Adipocyte (in vitro differentiated cells): ENCODE measurements around the gene IQCF6.

Experiments used
- DNase-seq: peaks from one replicate; pipeline ENCODE4 v3.0.0-alpha.2; 2015; ENCODE audit warnings: low read depth
- H3K27me3 ChIP-seq: replicated peaks from 2 replicates; pipeline ENCODE4 v1.7.0; 2013; ENCODE audit warnings: mild to moderate bottlenecking, low read length, moderate library complexity; ENCODE audit not compliant: control insufficient read depth, insufficient read depth
- H3K36me3 ChIP-seq: 2 replicates; pipeline ENCODE4 v1.7.0; 2013; ENCODE audit warnings: low read length, mild to moderate bottlenecking, moderate library complexity; ENCODE audit not compliant: control insufficient read depth, insufficient read depth, severe bottlenecking
- H3K4me1 ChIP-seq: 2 replicates; pipeline ENCODE4 v1.7.0; 2013; ENCODE audit warnings: mild to moderate bottlenecking, low read length, moderate library complexity; ENCODE audit not compliant: control insufficient read depth, insufficient read depth
- H3K4me3 ChIP-seq: 2 replicates; pipeline ENCODE4 v1.7.0; 2013; ENCODE audit warnings: mild to moderate bottlenecking, low read length, moderate library complexity
- H3K9ac ChIP-seq: 2 replicates; pipeline ENCODE4 v1.7.0; 2013; ENCODE audit warnings: mild to moderate bottlenecking, low read length, moderate library complexity
- H3K9me3 ChIP-seq: 2 replicates; pipeline ENCODE4 v1.7.0; 2013; ENCODE audit warnings: mild to moderate bottlenecking, low read length, moderate library complexity; ENCODE audit not compliant: control insufficient read depth

IQCF6 gene

GRCh38 chr3:51733859-51734571 is 45.0 kb downstream of the IQCF6 start:
- no peak overlapping the region for H3K4me3 ChIP-seq
- no peaks in the 10 kb centered on the region for H3K9me3 ChIP-seq
- DNase-seq, result no peak
- H3K27me3 ChIP-seq, result peaks cover 6% of the 10 kb centered on the region
- H3K4me1 ChIP-seq, result peaks cover 2% of the 10 kb centered on the region
- H3K9ac ChIP-seq, result no peak overlapping the region
- no peaks in the 10 kb centered on the region for H3K36me3 ChIP-seq

GRCh38 chr3:51729042-51729633 is 49.9 kb downstream of the IQCF6 start:
- DNase-seq, result no peak
- peaks cover 3% of the 10 kb centered on the region for H3K4me1 ChIP-seq
- no peaks in the 10 kb centered on the region for H3K9me3 ChIP-seq
- H3K4me3 ChIP-seq, result no peak overlapping the region
- H3K9ac ChIP-seq, result no peak overlapping the region
- H3K27me3 ChIP-seq, result no peaks in the 10 kb centered on the region
- no peaks in the 10 kb centered on the region for H3K36me3 ChIP-seq
